Measurements from ENCODE around the gene CMTM8. TPM values are rescaled to one million over a fixed set of nuclear protein-coding genes. Genes with fewer than 3 reads are reported as not detected.

The CMTM8 gene
- total and polyA plus RNA-seq, 2 of the 8 experiments (the other 6 are each of a cell fraction or from before 2014, with no cell fraction given): 10.5 to 22.4 TPM

DNA sequence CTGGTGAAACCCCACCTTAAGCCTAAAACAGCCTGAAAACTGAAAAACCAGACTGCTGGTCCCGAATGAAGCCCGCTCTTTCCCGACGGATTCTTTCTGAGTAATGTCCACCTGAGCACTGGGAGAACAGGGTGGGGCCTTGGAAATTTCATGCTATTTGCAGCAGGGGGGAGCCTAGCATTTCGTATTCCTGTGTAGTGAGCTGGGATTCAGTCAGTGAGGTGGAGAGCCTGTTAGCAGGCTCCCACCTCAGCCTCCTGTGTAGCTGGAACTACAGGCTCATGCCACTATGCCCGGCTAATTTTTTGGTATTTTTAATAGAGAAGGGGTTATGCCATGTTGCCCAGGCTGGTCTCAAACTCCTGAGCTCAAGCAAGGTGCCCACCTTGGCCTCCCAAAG, 74.7 kb downstream of the CMTM8 start:
- DNase-seq (ENCODE audit: low read depth in 1 of 2, low spot score in 2 of 2): no peak
- Histone ChIP-seq H3K36me3 (ENCODE audit: control insufficient read depth in 2 of 4, insufficient read depth in 4 of 4, low read length in 3 of 4) (no peaks in the 10 kb centered on the region), H4K91ac (replicated peaks; ENCODE audit: insufficient read length, low read length) (no peak overlapping the region), H3K4me2 (ENCODE audit: insufficient read depth in 1 of 2, low read depth in 2 of 2, low read length in 2 of 2) (no peak overlapping the region), H3K27ac (ENCODE audit: low read depth, low read length) (no peak overlapping the region), H3K9me3 (ENCODE audit: insufficient read depth in 2 of 2, low read depth in 1 of 2, low read length in 1 of 2) (no peaks in the 10 kb centered on the region), H4K5ac (ENCODE audit: insufficient read length, low read depth, low read length) (no peak overlapping the region), H3K14ac (ENCODE audit: insufficient read length) (no peak overlapping the region), H2BK15ac (ENCODE audit: low read length) (0 out of 2 replicates have a peak overlapping the region, but pooled peaks have one; percentile 62), H3K4me3 (ENCODE audit: extremely low read depth in 1 of 4, insufficient read depth in 2 of 4, low read depth in 3 of 4, low read length in 4 of 4) (no peak overlapping the region), H3K56ac (replicated peaks; ENCODE audit: insufficient read length, low read depth, low read length) (no peak overlapping the region), H2BK120ac (replicated peaks; ENCODE audit: low read depth, low read length) (no peak overlapping the region), H4K8ac (ENCODE audit: extremely low read depth, insufficient read depth, low read length) (no peak overlapping the region), H3K23ac (ENCODE audit: insufficient read length) (no peak overlapping the region), H3K27me3 (replicated peaks in 1 of 4; ENCODE audit: control insufficient read depth in 3 of 4, extremely low read depth in 1 of 4, insufficient read depth in 3 of 4, low read length in 3 of 4) (no peaks in the 10 kb centered on the region), H2BK5ac (ENCODE audit: low read depth, low read length) (no peak overlapping the region), H3K4ac (replicated peaks; ENCODE audit: insufficient read length, low read depth, low read length) (no peak overlapping the region), H3K79me1 (ENCODE audit: low read depth, low read length) (no peaks in the 10 kb centered on the region; the same call in 1 of the 2 replicates), H3K23me2 (ENCODE audit: low read depth, low read length) (no peaks in the 10 kb centered on the region), H2BK12ac (ENCODE audit: low read depth, low read length) (no peak overlapping the region), H2AK5ac (ENCODE audit: low read depth, low read length) (no peak overlapping the region), H3K79me2 (ENCODE audit: control insufficient read depth in 1 of 2, insufficient read depth in 2 of 2, low read length in 2 of 2) (no peaks in the 10 kb centered on the region), H2BK20ac (ENCODE audit: low read length) (no peak overlapping the region), H3K4me1 (replicated peaks in 1 of 4; ENCODE audit: control insufficient read depth in 3 of 4, insufficient read depth in 4 of 4, low read length in 3 of 4) (peaks cover 0 to 14% (median 4%) of the 10 kb centered on the region in 4 experiments; a peak in 6 of 7 replicates), H3K18ac (ENCODE audit: extremely low read depth, low read length) (no peak overlapping the region), H2AFZ (ENCODE audit: low read length) (no peak overlapping the region), H3K9ac (replicated peaks in 1 of 4; ENCODE audit: extremely low read depth in 1 of 4, low read depth in 3 of 4, low read length in 3 of 4) (no peak overlapping the region), H4K20me1 (replicated peaks in 1 of 2; ENCODE audit: control insufficient read depth in 1 of 2, insufficient read depth in 2 of 2, low read length in 2 of 2) (no peaks in the 10 kb centered on the region)
- no peak for FAIRE-seq
- POLR2A ChIA-PET (ENCODE audit: partially characterized antibody): interaction anchor here (1.4 kb wide), 1 partner anchor 9 kb away, joined by 3 read pairs; no protein-coding TSS in a partner anchor
- CTCF ChIA-PET (ENCODE audit: partially characterized antibody): interaction anchor here (0.8 to 5.1 kb wide), 10 partner anchors 9 to 164 kb away, joined by 3 to 28 read pairs (median 4); no protein-coding TSS in a partner anchor
- TF ChIP-seq RAD21 (IDR thresholded peaks at IDR 0.05 in 1 of 2, conservative IDR thresholded peaks at IDR 0.05 in 1 of 2; ENCODE audit: low read depth in 2 of 2, low read length in 2 of 2): 0 out of 4 replicates have a peak, but pooled peaks of 1 of the 2 experiments have one; percentile 13
- TF ChIP-seq ASH2L (IDR thresholded peaks at IDR 0.05; ENCODE audit: low read length): no peak
- WGBS, 2 experiments (ENCODE audit: extremely low coverage in 1 of 2, insufficient coverage in 1 of 2, insufficient read length in 1 of 2, insufficient replicate concordance in 2 of 2, low coverage in 1 of 2, low lambda C conversion rate in 2 of 2, missing lambda C conversion rate in 1 of 2): 97% methylated on average over 6 of the region's 6 CpGs; no CpG with 5 or more reads in 1 of the 2 experiments
